K562 (cell line): Measurements from ENCODE around the gene E2F3. TPM values are rescaled to one million over a fixed set of nuclear protein-coding genes. Genes with fewer than 3 reads are reported as not detected.

Experiments
- ASH1L ChIP-seq: fragments of 450-650 bp; IDR thresholded peaks from 2 replicates; pipeline ENCODE4 v1.6.1; 2018; ENCODE audit warnings: borderline replicate concordance, mild to moderate bottlenecking, low read depth; ENCODE audit not compliant: partially characterized antibody
- ATF7 ChIP-seq: fragments of 450-650 bp; IDR thresholded peaks from 2 replicates; pipeline ENCODE4 v1.7.1; 2014; ENCODE audit warnings: mild to moderate bottlenecking, moderate library complexity
- CHD2 ChIP-seq: IDR thresholded peaks from 2 replicates; pipeline ENCODE4 v1.6.1; 2011; ENCODE audit warnings: low read depth, low read length
- COPS2 ChIP-seq: fragments of 450-650 bp; conservative IDR thresholded peaks from 2 replicates; pipeline ENCODE4 v1.6.1; 2016; ENCODE audit warnings: mild to moderate bottlenecking, moderate library complexity
- DDX20 ChIP-seq: fragments of 450-650 bp; IDR thresholded peaks from 2 replicates; pipeline ENCODE4 v1.6.1; 2016; ENCODE audit warnings: missing genetic modification characterization, low read depth, mild to moderate bottlenecking, missing compliant biosample characterization, moderate library complexity
- ERF ChIP-seq: fragments of 450-650 bp; formaldehyde crosslinking; IDR thresholded peaks from 2 replicates; pipeline ENCODE4 v1.4.0; 2020; ENCODE audit warnings: mild to moderate bottlenecking, mixed read lengths
- EWSR1 ChIP-seq: fragments of 450-650 bp; IDR thresholded peaks from 2 replicates; pipeline ENCODE4 v1.6.1; 2018; ENCODE audit warnings: borderline replicate concordance, mild to moderate bottlenecking, low read depth, moderate library complexity; ENCODE audit not compliant: partially characterized antibody
- HDAC2 ChIP-seq: fragments of 450-650 bp; IDR thresholded peaks from 2 replicates; pipeline ENCODE4 v1.6.1; 2016; ENCODE audit warnings: mild to moderate bottlenecking
- HSF4 ChIP-seq: fragments of 250-450 bp; sonication (Bioruptor Pico); IDR thresholded peaks from 2 replicates; pipeline ENCODE4 v2.1.2; 2022; ENCODE audit warnings: mild to moderate bottlenecking, moderate library complexity, borderline replicate concordance
- KAT7 ChIP-seq: sonication (generic); formaldehyde crosslinking; IDR thresholded peaks from 2 replicates; pipeline ENCODE4 v1.8.0; 2022; ENCODE audit warnings: missing genetic modification reagents, mild to moderate bottlenecking, borderline replicate concordance
- MEIS2 ChIP-seq: fragments of 450-650 bp; IDR thresholded peaks from 2 replicates; pipeline ENCODE4 v1.6.1; 2014; ENCODE audit warnings: mild to moderate bottlenecking; ENCODE audit not compliant: partially characterized antibody
- MTA3 ChIP-seq: fragments of 450-650 bp; formaldehyde crosslinking; IDR thresholded peaks from 2 replicates; pipeline ENCODE4 v1.6.1; 2017; ENCODE audit warnings: mild to moderate bottlenecking, borderline replicate concordance
- NBN ChIP-seq: fragments of 450-650 bp; IDR thresholded peaks from 2 replicates; pipeline ENCODE4 v1.6.1; 2016; ENCODE audit warnings: low read depth, mild to moderate bottlenecking
- POLR2A ChIP-seq: fragments of 450-650 bp; conservative IDR thresholded peaks from 2 replicates; pipeline ENCODE4 v1.6.1; 2016
- SAFB2 ChIP-seq: fragments of 200-400 bp; formaldehyde crosslinking; IDR thresholded peaks from 2 replicates; pipeline ENCODE4 v1.6.1; 2018; ENCODE audit warnings: borderline replicate concordance, low read length, low read depth, moderate library complexity; ENCODE audit not compliant: severe bottlenecking
- SMAD1 ChIP-seq: fragments of 150-350 bp; IDR thresholded peaks from 2 replicates; pipeline ENCODE4 v1.6.1; 2014; ENCODE audit warnings: low read length, low read depth; ENCODE audit not compliant: partially characterized antibody
- SMARCA5 ChIP-seq: fragments of 450-650 bp; IDR thresholded peaks from 2 replicates; pipeline ENCODE4 v1.6.1; 2016
- SP1 ChIP-seq: sonication (generic); formaldehyde crosslinking; IDR thresholded peaks from 2 replicates; pipeline ENCODE4 v1.8.1; 2022; ENCODE audit warnings: mild to moderate bottlenecking, missing genetic modification reagents
- STAT5A ChIP-seq: IDR thresholded peaks from 2 replicates; pipeline ENCODE4 v1.6.1; 2012; ENCODE audit warnings: low read length, inconsistent platforms, borderline replicate concordance
- TCF3 ChIP-seq: sonication (generic); formaldehyde crosslinking; IDR thresholded peaks from 2 replicates; pipeline ENCODE4 v1.4.0; 2020; ENCODE audit warnings: mild to moderate bottlenecking, missing genetic modification reagents
- ZNF431 ChIP-seq: sonication (generic); formaldehyde crosslinking; IDR thresholded peaks from 2 replicates; pipeline ENCODE4 v1.8.0; 2022; ENCODE audit warnings: mild to moderate bottlenecking, missing genetic modification reagents
- polyA plus RNA-seq, 8 experiments: library from polyadenylated mRNA; depleted of rRNA in 4 of 8; stranded (reverse) in 5 of 8; unstranded in 3 of 8; fragments of >200 nt; fragmentation: Nextera tagmentation in 2 of 8; fragmentation: Illumina TruSeq in 1 of 8; extraction: Ambion mirVana in 2 of 8; extraction: Trizol in 1 of 8; gene quantifications; 2 replicates each; pipeline versions ENCODE4 v1.2.1 to v1.2.3, GENCODE V29; 2011 to 2014; ENCODE audit warnings: inconsistent platforms in 1 of 8, missing spikeins in 1 of 8
- total RNA-seq, 7 experiments: library from RNA; depleted of rRNA in 6 of 7; stranded (reverse); fragments of >200 nt in 6 of 7; fragmentation: Illumina TruSeq in 2 of 7; extraction: Trizol in 2 of 7; gene quantifications; 2 replicates each; pipeline versions ENCODE4 v1.2.1 to v1.2.3, GENCODE V29; 2011 to 2021; ENCODE audit warnings: low replicate concordance in 1 of 7
- TF ChIP-seq, protein P1 (sequence below): fragments of 450-650 bp; IDR thresholded peaks from 2 replicates; pipeline ENCODE4 v1.6.1; 2016; ENCODE audit warnings: borderline replicate concordance
- TF ChIP-seq, protein P2 (sequence below): fragments of 250-450 bp; sonication (Bioruptor Pico); IDR thresholded peaks from 2 replicates; pipeline ENCODE4 v1.4.0; 2020; ENCODE audit warnings: mild to moderate bottlenecking
- TF ChIP-seq, protein P3 (sequence below): fragments of 250-450 bp; sonication (Bioruptor Pico); IDR thresholded peaks from 2 replicates; pipeline ENCODE4 v1.4.0; 2020; ENCODE audit warnings: mild to moderate bottlenecking, moderate library complexity

The E2F3 gene
- total and polyA plus RNA-seq, 9 of the 15 experiments (the other 6 are each of a cell fraction or from before 2014, with no cell fraction given) = 11.1 to 44.7 (median 27.2) TPM

DNA sequence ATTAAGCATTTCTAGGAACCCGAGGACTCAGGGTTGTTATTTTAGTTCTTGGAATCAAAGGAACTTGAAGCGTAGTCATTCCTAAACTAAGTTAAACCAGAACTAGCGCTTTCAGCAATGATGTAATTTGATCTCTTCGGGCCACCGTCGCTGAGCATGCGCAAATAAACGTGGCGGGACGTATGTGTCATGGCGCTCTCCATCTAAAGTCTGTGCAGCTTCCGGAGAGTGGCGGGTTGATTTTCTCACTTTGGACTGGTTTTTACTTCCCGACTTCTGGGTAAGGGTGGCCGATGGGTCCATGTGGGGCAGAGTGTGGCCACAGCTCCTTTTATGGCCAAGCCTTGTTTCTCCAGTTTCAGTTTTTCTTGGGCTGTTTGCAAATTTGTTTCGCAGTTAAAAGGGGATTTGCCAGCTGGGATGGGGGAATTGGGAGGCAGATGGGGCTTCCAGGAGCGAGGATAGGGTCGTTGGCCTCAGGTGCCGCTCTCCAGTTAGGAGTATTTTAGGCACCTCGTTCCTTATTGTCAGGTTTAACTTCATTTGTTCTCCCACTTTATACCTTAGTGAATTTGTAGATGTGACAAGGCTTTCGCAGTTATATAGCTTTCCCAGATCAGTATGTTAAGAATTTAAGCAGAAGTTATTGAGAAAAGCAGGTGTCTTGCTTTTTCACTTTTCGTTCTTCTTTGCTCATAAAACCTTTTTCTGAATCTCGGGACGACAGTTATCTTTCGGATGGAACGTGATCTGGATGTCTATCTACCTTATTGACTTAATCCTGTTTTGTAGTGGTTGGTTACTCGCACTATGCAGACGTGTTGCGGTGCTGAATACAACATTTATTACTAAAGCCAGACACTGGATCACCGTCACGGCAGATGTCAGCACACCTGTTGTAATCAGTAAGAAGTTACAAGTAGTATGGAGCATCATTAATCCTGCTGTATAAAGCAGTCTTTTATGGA, 132.9 kb downstream of the E2F3 start, which contains the start of gene CDKAL1 (continued):
- TF ChIP-seq KAT7 (CRISPR knock-in tag) (0 out of 2 replicates have a peak, but pooled peaks have one; percentile 29), STAT5A (peak; percentile 35; the same call in 1 of the 2 replicates), EWSR1 (no peak), ASH1L (peak; percentile 36), CHD2 (no peak), DDX20 (no peak), SP1 (no peak; the same call in 1 of the 2 replicates), POLR2A (peak; percentile 93), MEIS2 (peak; percentile 75), MTA3 (peak; percentile 98), HSF4 (CRISPR knock-in tag) (no peak), COPS2 (no peak), ATF7 (peak; percentile 88), SMARCA5 (no peak), ZNF431 (CRISPR knock-in tag) (no peak), HDAC2 (peak; percentile 60; the same call in 1 of the 2 replicates), SMAD1 (peak; percentile 86), NBN (no peak), TCF3 (CRISPR knock-in tag) (no peak; the same call in 1 of the 2 replicates), SAFB2 (no peak), ERF (no peak)
- TF ChIP-seq, protein P1, sequence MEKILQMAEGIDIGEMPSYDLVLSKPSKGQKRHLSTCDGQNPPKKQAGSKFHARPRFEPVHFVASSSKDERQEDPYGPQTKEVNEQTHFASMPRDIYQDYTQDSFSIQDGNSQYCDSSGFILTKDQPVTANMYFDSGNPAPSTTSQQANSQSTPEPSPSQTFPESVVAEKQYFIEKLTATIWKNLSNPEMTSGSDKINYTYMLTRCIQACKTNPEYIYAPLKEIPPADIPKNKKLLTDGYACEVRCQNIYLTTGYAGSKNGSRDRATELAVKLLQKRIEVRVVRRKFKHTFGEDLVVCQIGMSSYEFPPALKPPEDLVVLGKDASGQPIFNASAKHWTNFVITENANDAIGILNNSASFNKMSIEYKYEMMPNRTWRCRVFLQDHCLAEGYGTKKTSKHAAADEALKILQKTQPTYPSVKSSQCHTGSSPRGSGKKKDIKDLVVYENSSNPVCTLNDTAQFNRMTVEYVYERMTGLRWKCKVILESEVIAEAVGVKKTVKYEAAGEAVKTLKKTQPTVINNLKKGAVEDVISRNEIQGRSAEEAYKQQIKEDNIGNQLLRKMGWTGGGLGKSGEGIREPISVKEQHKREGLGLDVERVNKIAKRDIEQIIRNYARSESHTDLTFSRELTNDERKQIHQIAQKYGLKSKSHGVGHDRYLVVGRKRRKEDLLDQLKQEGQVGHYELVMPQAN = peak; percentile 85
- TF ChIP-seq, protein P2, sequence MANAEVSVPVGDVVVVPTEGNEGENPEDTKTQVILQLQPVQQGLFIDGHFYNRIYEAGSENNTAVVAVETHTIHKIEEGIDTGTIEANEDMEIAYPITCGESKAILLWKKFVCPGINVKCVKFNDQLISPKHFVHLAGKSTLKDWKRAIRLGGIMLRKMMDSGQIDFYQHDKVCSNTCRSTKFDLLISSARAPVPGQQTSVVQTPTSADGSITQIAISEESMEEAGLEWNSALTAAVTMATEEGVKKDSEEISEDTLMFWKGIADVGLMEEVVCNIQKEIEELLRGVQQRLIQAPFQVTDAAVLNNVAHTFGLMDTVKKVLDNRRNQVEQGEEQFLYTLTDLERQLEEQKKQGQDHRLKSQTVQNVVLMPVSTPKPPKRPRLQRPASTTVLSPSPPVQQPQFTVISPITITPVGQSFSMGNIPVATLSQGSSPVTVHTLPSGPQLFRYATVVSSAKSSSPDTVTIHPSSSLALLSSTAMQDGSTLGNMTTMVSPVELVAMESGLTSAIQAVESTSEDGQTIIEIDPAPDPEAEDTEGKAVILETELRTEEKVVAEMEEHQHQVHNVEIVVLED (CRISPR knock-in tag) = 0 out of 2 replicates have a peak, but pooled peaks have one; percentile 26
- TF ChIP-seq, protein P3, sequence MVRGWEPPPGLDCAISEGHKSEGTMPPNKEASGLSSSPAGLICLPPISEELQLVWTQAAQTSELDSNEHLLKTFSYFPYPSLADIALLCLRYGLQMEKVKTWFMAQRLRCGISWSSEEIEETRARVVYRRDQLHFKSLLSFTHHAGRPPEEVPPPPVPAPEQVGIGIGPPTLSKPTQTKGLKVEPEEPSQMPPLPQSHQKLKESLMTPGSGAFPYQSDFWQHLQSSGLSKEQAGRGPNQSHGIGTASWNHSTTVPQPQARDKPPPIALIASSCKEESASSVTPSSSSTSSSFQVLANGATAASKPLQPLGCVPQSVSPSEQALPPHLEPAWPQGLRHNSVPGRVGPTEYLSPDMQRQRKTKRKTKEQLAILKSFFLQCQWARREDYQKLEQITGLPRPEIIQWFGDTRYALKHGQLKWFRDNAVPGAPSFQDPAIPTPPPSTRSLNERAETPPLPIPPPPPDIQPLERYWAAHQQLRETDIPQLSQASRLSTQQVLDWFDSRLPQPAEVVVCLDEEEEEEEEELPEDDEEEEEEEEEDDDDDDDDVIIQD (CRISPR knock-in tag) = no peak
